GM12878 (cell line): Measurements from ENCODE around the gene VASH2. TPM values are rescaled to one million over a fixed set of nuclear protein-coding genes. Genes with fewer than 3 reads are reported as not detected.
A peak's percentile ranks its signal among the peaks of the same experiment; 100 is the strongest.

Experiments used
- ATAC-seq: fragments of 200-7000 bp; cut with Tn5 transposase; 3 replicates; pipeline ENCODE4 v1.9.1; 2020; ENCODE audit warnings: mild to moderate bottlenecking, moderate library complexity
- BruUV-seq: library from RNA; stranded (reverse); fragments of 400-500 nt; replicated peaks from 2 replicates; lab custom pipeline; 2021; lab: Mats Ljungman, UMichigan
- CTCF ChIA-PET: fragments of 300-600 bp; sonication (Branson Sonifier 250); formaldehyde crosslinking; extraction: SDS; loops from one replicate; lab custom pipeline; 2021; ENCODE audit warnings: inconsistent platforms; lab: Yijun Ruan, JAX
- POLR2A ChIA-PET: fragments of 350-600 bp; formaldehyde crosslinking; extraction: SDS; loops from one replicate; lab custom pipeline; 2021; ENCODE audit warnings: inconsistent platforms; lab: Charles Lee
- RAD21 ChIA-PET: fragments of 300-600 bp; sonication (Branson Sonifier 250); formaldehyde crosslinking; loops from one replicate; lab custom pipeline; 2023; ENCODE audit warnings: antibody characterized with exemption; ENCODE audit not compliant: unreplicated experiment; lab: Charles Lee
- SMC1A ChIA-PET: fragments of 300-600 bp; sonication (Branson Sonifier 250); formaldehyde crosslinking; loops from one replicate; lab custom pipeline; 2023; ENCODE audit not compliant: unreplicated experiment, uncharacterized antibody; lab: Charles Lee
- DNase-seq: peaks from one replicate; pipeline ENCODE4 v3.0.0-alpha.2; 2011; ENCODE audit warnings: low read depth, low spot score
- FAIRE-seq: peaks from 3 replicates; lab custom pipeline; 2011; peaks lifted over from hg19 to GRCh38; lab: Jason Lieb, UNC
- H2AFZ ChIP-seq: 2 replicates; pipeline ENCODE4 v1.6.0; 2011; ENCODE audit warnings: low read depth, low read length, control low read depth; ENCODE audit not compliant: control insufficient read depth
- H3K27ac ChIP-seq: 2 replicates; pipeline ENCODE4 v1.5.1; 2011; ENCODE audit warnings: control low read depth; ENCODE audit not compliant: control insufficient read depth, insufficient read depth
- H3K27me3 ChIP-seq, 2 experiments: replicated peaks in 1 of 2; 2 replicates each; pipeline versions ENCODE4 v1.6.0 to v1.6.1; 2011; ENCODE audit warnings: low read length in 1 of 2; ENCODE audit not compliant: control insufficient read depth in 2 of 2, insufficient read depth in 2 of 2
- H3K36me3 ChIP-seq, 2 experiments: 2 replicates each; pipeline ENCODE4 v1.5.1; 2011; ENCODE audit warnings: low read length in 1 of 2; ENCODE audit not compliant: control insufficient read depth in 2 of 2, insufficient read depth in 2 of 2
- H3K4me1 ChIP-seq: 2 replicates; pipeline ENCODE4 v1.6.1; 2011; ENCODE audit warnings: mild to moderate bottlenecking, low read length, moderate library complexity, mixed read lengths; ENCODE audit not compliant: control insufficient read depth, insufficient read depth
- H3K4me2 ChIP-seq: 2 replicates; pipeline ENCODE4 v1.6.0; 2011; ENCODE audit warnings: control low read depth; ENCODE audit not compliant: control insufficient read depth, insufficient read depth
- H3K4me3 ChIP-seq: fragments of 200-600 bp; sonication (generic); 2 replicates; pipeline ENCODE4 v1.5.1; 2016
- H3K79me2 ChIP-seq: 2 replicates; pipeline ENCODE4 v1.6.0; 2011; ENCODE audit warnings: low read length; ENCODE audit not compliant: control insufficient read depth, insufficient read depth
- H3K9ac ChIP-seq: 2 replicates; pipeline ENCODE4 v1.8.0; 2011; ENCODE audit warnings: low read length, control low read depth, mixed read lengths; ENCODE audit not compliant: control insufficient read depth, insufficient read depth
- H3K9me3 ChIP-seq: replicated peaks from 3 replicates; pipeline ENCODE4 v1.5.1; 2011; ENCODE audit warnings: mild to moderate bottlenecking, low read length; ENCODE audit not compliant: control insufficient read depth, insufficient read depth
- H4K20me1 ChIP-seq: 2 replicates; pipeline ENCODE4 v1.6.0; 2011; ENCODE audit not compliant: control insufficient read depth, insufficient read depth
- FOS ChIP-seq: IDR thresholded peaks from 3 replicates; pipeline ENCODE4 v1.6.1; 2011; ENCODE audit warnings: borderline replicate concordance; ENCODE audit not compliant: insufficient read length; ENCODE audit errors: extremely low read depth
- MTA2 ChIP-seq: fragments of 450-650 bp; IDR thresholded peaks from 2 replicates; pipeline ENCODE4 v1.6.1; 2016; ENCODE audit warnings: low read depth, mild to moderate bottlenecking, moderate library complexity
- NR2F1 ChIP-seq: fragments of 450-650 bp; conservative IDR thresholded peaks from 2 replicates; pipeline ENCODE4 v1.6.1; 2017; ENCODE audit warnings: mild to moderate bottlenecking
- PML ChIP-seq: IDR thresholded peaks from 2 replicates; pipeline ENCODE4 v1.6.1; 2012; ENCODE audit warnings: low read length, inconsistent platforms
- SKIL ChIP-seq: fragments of 450-650 bp; IDR thresholded peaks from 2 replicates; pipeline ENCODE4 v1.6.1; 2017; ENCODE audit warnings: mild to moderate bottlenecking, low read depth, inconsistent platforms; ENCODE audit not compliant: poor library complexity, severe bottlenecking
- WGBS: methylation state at CpG from one replicate; pipeline ENCODE4 v1.1.6; 2016; ENCODE audit warnings: low lambda C conversion rate; ENCODE audit not compliant: insufficient replicate concordance, insufficient coverage; ENCODE audit errors: missing lambda C conversion rate; 5-methylcytosine and 5-hydroxymethylcytosine counted together
- in situ Hi-C: fragments of 300-500 bp; cut with MboI; formaldehyde crosslinking; loops from 9 replicates; pipeline ENCODE4 v1.14.3; 2018; ENCODE audit warnings: mixed read lengths
- intact Hi-C: fragments of 100-400 bp; cut with micrococcal nuclease; formaldehyde crosslinking; loops from one replicate; pipeline ENCODE4 v1.14.2; 2022; ENCODE audit not compliant: unreplicated experiment
- polyA plus RNA-seq, 11 experiments: library from polyadenylated mRNA; depleted of rRNA in 4 of 11; unstranded in 6 of 11; stranded (reverse) in 5 of 11; fragments of >200 nt; fragmentation: Nextera tagmentation in 4 of 11; fragmentation: Illumina TruSeq in 1 of 11; extraction: Ambion mirVana in 4 of 11; extraction: Trizol in 1 of 11; gene quantifications; 1 replicate in 1 of 11; 2 replicates in 10 of 11; pipeline versions ENCODE4 v1.2.1 to v1.2.3, GENCODE V29; 2011 to 2016; ENCODE audit warnings: inconsistent platforms in 2 of 11, missing spikeins in 2 of 11, low read depth in 1 of 11
- total RNA-seq, 4 experiments: library from RNA; depleted of rRNA in 3 of 4; stranded (reverse); fragments of >200 nt in 3 of 4; fragmentation: Illumina TruSeq in 1 of 4; extraction: Trizol in 1 of 4; gene quantifications; 2 replicates each; pipeline versions ENCODE4 v1.2.1 to v1.2.3, GENCODE V29; 2013 to 2021
- TF ChIP-seq, protein P1 (sequence below): IDR thresholded peaks from 2 replicates; pipeline ENCODE4 v1.6.1; 2012; ENCODE audit warnings: low read depth, low read length, improper control_type of control experiment
- TF ChIP-seq, protein P2 (sequence below): IDR thresholded peaks from 2 replicates; pipeline ENCODE4 v1.6.1; 2012; ENCODE audit warnings: improper control_type of control experiment, low read depth, low read length; ENCODE audit not compliant: insufficient replicate concordance

The VASH2 gene
- total and polyA plus RNA-seq, 10 of the 15 experiments (the other 5 are each of a cell fraction or from before 2014, with no cell fraction given): 5.4 to 29.7 (median 21.7) TPM

GRCh38 chr1:212918824-212919223 lies 31.5 kb upstream of the VASH2 start:
- H3K9ac ChIP-seq: no peak overlapping the region
- no TSS peak for BruUV-seq
- H3K27ac ChIP-seq: no peak overlapping the region
- H3K4me3 ChIP-seq: no peak overlapping the region
- peaks cover 20% of the 10 kb centered on the region for H3K4me1 ChIP-seq
- no peaks in the 10 kb centered on the region for H3K27me3 ChIP-seq
- WGBS: 69% methylated on average over 2 of the region's 2 CpGs
- no peaks in the 10 kb centered on the region for H3K9me3 ChIP-seq
- no peak for DNase-seq
- no peak overlapping the region for H2AFZ ChIP-seq
- CTCF ChIA-PET: interaction anchor here (0.6 to 0.7 kb wide), 2 partner anchors 99 to 113 kb away, joined by 3 read pairs; no protein-coding TSS in a partner anchor
- in situ Hi-C loops (no loop called here), intact Hi-C loops (no loop called here)
- TF ChIP-seq MTA2 (no peak), NR2F1 (no peak), PML (no peak), FOS (no peak)
- TF ChIP-seq, all 136 proteins: peak for 0
- H3K36me3 ChIP-seq: no peaks in the 10 kb centered on the region
- FAIRE-seq (no peak), ATAC-seq (no peak)
- H3K4me2 ChIP-seq: no peak overlapping the region
- POLR2A ChIA-PET: no interaction called here
- RAD21 ChIA-PET: no interaction called here
- no peaks in the 10 kb centered on the region for H4K20me1 ChIP-seq
- SMC1A ChIA-PET: interaction anchor here (1.0 kb wide), 1 partner anchor 12 kb away, joined by 4 read pairs; no protein-coding TSS in a partner anchor
- H3K79me2 ChIP-seq: no peaks in the 10 kb centered on the region

- H3K4me3 ChIP-seq: no peak overlapping the region
- intact Hi-C loops (loop anchor here (2.0 to 5.0 kb wide), 2 partner anchors 39 to 103 kb away; no protein-coding TSS in a partner anchor), in situ Hi-C loops (no loop called here)
- no peak overlapping the region for H3K9ac ChIP-seq
- ChIA-PET SMC1A (interaction anchor here (0.6 to 3.3 kb wide), 18 partner anchors 19 to 143 kb away, joined by 3 to 30 read pairs (median 4); partner anchors contain the start of gene RPS6KC1), POLR2A (interaction anchor here (0.8 to 2.7 kb wide), 3 partner anchors 30 to 74 kb away, joined by 3 to 18 read pairs (median 4); partner anchors contain the start of gene VASH2), CTCF (interaction anchor here (0.8 to 3.4 kb wide), 21 partner anchors 8 to 255 kb away, joined by 3 to 43 read pairs (median 4); no protein-coding TSS in a partner anchor), RAD21 (interaction anchor here (0.8 to 3.0 kb wide), 10 partner anchors 19 to 105 kb away, joined by 3 to 22 read pairs (median 4); partner anchors contain the start of gene FLVCR1)
- no peaks in the 10 kb centered on the region for H3K9me3 ChIP-seq
- H3K4me2 ChIP-seq: peak overlapping the region; percentile 17
- DNase-seq (no peak), ATAC-seq (peak; percentile 72), FAIRE-seq (no peak)
- 6% methylated on average over 7 of the region's 7 CpGs for WGBS
- BruUV-seq: no TSS peak
- no peaks in the 10 kb centered on the region for H4K20me1 ChIP-seq
- no peak overlapping the region for H3K27ac ChIP-seq
- H2AFZ ChIP-seq: peak overlapping the region; percentile 16
- H3K36me3 ChIP-seq: no peaks in the 10 kb centered on the region
- no peaks in the 10 kb centered on the region for H3K79me2 ChIP-seq
- H3K4me1 ChIP-seq: peaks cover 20% of the 10 kb centered on the region
- no peaks in the 10 kb centered on the region for H3K27me3 ChIP-seq
- TF ChIP-seq, protein P1, sequence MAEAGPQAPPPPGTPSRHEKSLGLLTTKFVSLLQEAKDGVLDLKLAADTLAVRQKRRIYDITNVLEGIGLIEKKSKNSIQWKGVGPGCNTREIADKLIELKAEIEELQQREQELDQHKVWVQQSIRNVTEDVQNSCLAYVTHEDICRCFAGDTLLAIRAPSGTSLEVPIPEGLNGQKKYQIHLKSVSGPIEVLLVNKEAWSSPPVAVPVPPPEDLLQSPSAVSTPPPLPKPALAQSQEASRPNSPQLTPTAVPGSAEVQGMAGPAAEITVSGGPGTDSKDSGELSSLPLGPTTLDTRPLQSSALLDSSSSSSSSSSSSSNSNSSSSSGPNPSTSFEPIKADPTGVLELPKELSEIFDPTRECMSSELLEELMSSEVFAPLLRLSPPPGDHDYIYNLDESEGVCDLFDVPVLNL: no peak
- TF ChIP-seq, protein P2, sequence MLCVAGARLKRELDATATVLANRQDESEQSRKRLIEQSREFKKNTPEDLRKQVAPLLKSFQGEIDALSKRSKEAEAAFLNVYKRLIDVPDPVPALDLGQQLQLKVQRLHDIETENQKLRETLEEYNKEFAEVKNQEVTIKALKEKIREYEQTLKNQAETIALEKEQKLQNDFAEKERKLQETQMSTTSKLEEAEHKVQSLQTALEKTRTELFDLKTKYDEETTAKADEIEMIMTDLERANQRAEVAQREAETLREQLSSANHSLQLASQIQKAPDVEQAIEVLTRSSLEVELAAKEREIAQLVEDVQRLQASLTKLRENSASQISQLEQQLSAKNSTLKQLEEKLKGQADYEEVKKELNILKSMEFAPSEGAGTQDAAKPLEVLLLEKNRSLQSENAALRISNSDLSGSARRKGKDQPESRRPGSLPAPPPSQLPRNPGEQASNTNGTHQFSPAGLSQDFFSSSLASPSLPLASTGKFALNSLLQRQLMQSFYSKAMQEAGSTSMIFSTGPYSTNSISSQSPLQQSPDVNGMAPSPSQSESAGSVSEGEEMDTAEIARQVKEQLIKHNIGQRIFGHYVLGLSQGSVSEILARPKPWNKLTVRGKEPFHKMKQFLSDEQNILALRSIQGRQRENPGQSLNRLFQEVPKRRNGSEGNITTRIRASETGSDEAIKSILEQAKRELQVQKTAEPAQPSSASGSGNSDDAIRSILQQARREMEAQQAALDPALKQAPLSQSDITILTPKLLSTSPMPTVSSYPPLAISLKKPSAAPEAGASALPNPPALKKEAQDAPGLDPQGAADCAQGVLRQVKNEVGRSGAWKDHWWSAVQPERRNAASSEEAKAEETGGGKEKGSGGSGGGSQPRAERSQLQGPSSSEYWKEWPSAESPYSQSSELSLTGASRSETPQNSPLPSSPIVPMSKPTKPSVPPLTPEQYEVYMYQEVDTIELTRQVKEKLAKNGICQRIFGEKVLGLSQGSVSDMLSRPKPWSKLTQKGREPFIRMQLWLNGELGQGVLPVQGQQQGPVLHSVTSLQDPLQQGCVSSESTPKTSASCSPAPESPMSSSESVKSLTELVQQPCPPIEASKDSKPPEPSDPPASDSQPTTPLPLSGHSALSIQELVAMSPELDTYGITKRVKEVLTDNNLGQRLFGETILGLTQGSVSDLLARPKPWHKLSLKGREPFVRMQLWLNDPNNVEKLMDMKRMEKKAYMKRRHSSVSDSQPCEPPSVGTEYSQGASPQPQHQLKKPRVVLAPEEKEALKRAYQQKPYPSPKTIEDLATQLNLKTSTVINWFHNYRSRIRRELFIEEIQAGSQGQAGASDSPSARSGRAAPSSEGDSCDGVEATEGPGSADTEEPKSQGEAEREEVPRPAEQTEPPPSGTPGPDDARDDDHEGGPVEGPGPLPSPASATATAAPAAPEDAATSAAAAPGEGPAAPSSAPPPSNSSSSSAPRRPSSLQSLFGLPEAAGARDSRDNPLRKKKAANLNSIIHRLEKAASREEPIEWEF: no peak
- no peak for TF ChIP-seq SKIL
Measured at GRCh38 chr1:212920246-212920645, 30.1 kb upstream of the VASH2 start.
